AG04450 (cell line): Measurements from ENCODE around the gene CLDN7. TPM values are rescaled to one million over a fixed set of nuclear protein-coding genes. Genes with fewer than 3 reads are reported as not detected.
A peak's percentile ranks its signal among the peaks of the same experiment; 100 is the strongest.

Source experiments
- CTCF ChIA-PET: fragments of 300-600, 350-600 bp; formaldehyde crosslinking; extraction: SDS; loops from one replicate; lab custom pipeline; 2022; ENCODE audit warnings: antibody characterized with exemption, inconsistent platforms; lab: Charles Lee
- POLR2A ChIA-PET: fragments of 350-600 bp; formaldehyde crosslinking; extraction: SDS; loops from one replicate; lab custom pipeline; 2021; ENCODE audit warnings: antibody characterized with exemption, inconsistent platforms; lab: Yijun Ruan, JAX
- DNase-seq: peaks from one replicate; pipeline ENCODE4 v3.0.0-alpha.2; 2011; ENCODE audit warnings: low read depth, low spot score
- H3K27ac ChIP-seq: one replicate; pipeline ENCODE4 v1.5.1; 2012; ENCODE audit warnings: low read depth, low read length, control low read depth
- H3K27me3 ChIP-seq: one replicate; pipeline ENCODE4 v1.6.0; 2012; ENCODE audit warnings: low read length; ENCODE audit not compliant: control insufficient read depth, insufficient read depth
- H3K4me3 ChIP-seq: 2 replicates; pipeline ENCODE4 v1.5.1; 2011; ENCODE audit warnings: mild to moderate bottlenecking, low read depth, low read length, control low read depth
- H3K9me3 ChIP-seq: 2 replicates; pipeline ENCODE4 v1.5.1; 2012; ENCODE audit warnings: low read length; ENCODE audit not compliant: control insufficient read depth, insufficient read depth
- CTCF ChIP-seq: IDR thresholded peaks from 2 replicates; pipeline ENCODE4 v1.5.1; 2011; ENCODE audit warnings: low read depth, low read length, control low read depth, inconsistent platforms
- polyA plus RNA-seq: library from polyadenylated mRNA; depleted of rRNA; stranded (reverse); fragments of >200 nt; gene quantifications from 2 replicates; pipeline ENCODE4 v1.2.3, GENCODE V29; 2011

The CLDN7 gene
- polyA plus RNA-seq, 1 experiment: 0.84 TPM

- peak overlapping the region; percentile 72 for H3K4me3 ChIP-seq
- DNase-seq: no peak
- CTCF ChIA-PET: interaction anchor here (0.6 to 1.7 kb wide), 3 partner anchors 27 to 502 kb away, joined by 3 to 20 read pairs (median 4); partner anchors contain the start of genes DNAH2, GABARAP and SLC16A11
- no peak for TF ChIP-seq CTCF
- POLR2A ChIA-PET: no interaction called here
- H3K27ac ChIP-seq: peak overlapping the region; percentile 68
- H3K9me3 ChIP-seq: no peaks in the 10 kb centered on the region; the same call in 1 of the 2 replicates
- H3K27me3 ChIP-seq: no peaks in the 10 kb centered on the region
Observed at GRCh38 chr17:7215652-7216180, 46.6 kb downstream of the CLDN7 start.

DNA sequence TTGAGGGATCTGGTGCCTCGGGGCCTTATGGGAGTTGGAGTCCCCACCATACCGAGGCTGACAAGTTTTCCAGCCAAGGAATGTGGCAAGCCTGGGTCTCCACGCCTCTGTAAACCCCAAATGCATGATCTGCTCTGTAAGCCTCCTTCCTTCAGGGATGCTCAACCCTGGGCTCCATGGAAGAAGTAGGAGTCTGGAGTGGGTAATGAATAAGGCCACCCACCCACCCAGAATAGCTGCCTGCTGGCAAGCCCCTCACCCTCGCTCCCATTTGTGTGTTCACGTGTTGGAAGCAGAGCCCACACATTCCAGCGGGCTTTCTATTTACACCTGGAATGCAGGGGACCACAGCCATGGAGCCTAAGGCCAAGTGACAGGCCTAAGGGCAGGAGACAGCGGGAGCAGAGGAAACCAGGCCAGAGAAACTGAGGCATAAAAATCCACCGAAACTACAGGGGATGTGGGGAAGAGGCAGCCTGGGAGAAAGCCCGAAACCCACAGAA, 47.1 kb downstream of the CLDN7 start:
- Histone ChIP-seq H3K27ac (peak overlapping the region; percentile 68), H3K9me3 (no peaks in the 10 kb centered on the region; the same call in 1 of the 2 replicates), H3K4me3 (peak overlapping the region; percentile 58), H3K27me3 (no peaks in the 10 kb centered on the region)
- DNase-seq: no peak
- ChIA-PET CTCF (interaction anchor here (0.6 to 1.7 kb wide), 4 partner anchors 9 to 502 kb away, joined by 3 to 20 read pairs (median 4); partner anchors contain the start of genes DNAH2, GABARAP and SLC16A11), POLR2A (interaction anchor here (1.0 kb wide), 1 partner anchor 28 kb away, joined by 3 read pairs; no protein-coding TSS in a partner anchor)
- TF ChIP-seq CTCF: no peak

DNA sequence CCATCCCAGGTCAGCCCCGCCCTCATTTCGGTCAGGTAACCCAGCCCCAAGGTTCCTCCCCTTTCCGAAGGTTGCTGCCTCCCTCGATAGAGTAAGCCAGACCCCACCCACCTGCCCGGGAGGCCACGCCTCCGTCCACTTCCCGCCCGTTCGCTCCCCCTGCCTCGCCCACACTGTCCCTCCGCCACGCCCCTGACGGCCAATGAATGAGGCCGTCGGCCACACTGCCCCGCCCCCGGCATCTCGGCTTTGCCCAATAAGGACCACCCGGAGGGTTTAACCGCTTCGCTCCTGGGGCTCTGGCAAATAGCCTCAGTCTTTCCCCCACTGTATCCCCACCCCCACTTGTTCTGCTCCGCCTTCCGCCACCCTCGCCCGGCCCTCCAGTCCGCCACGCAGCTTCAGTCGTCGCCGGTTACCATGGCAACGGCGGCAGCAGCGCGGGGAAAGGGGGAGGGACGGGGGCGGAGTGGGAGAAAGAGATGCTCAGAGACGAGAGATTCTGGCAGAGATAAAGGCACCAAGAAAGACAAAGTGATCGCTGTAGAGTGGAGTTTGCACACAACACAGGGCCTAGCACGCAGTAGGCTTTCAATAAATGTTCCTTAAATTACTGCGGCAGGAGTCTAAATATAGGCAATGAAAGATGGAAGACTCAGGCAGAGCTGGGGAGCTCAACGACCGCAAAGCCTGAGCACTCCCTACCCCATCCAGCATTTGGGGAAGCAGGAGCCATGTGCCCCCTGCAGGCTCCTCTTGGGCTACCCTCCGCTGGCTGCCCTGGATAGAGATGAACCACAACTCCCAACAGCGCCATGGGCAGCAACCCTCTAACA, 47.8 kb downstream of the CLDN7 start:
- peak; percentile 89 for DNase-seq
- POLR2A ChIA-PET: interaction anchor here (1.0 to 1.3 kb wide), 3 partner anchors 20 to 115 kb away, joined by 3 to 4 read pairs (median 3); partner anchors contain the start of genes DVL2 and NEURL4
- Histone ChIP-seq H3K9me3 (no peaks in the 10 kb centered on the region), H3K27me3 (no peaks in the 10 kb centered on the region), H3K27ac (peak overlapping the region; percentile 77), H3K4me3 (peak overlapping the region; percentile 58)
- peak; percentile 63 for TF ChIP-seq CTCF
- CTCF ChIA-PET: interaction anchor here (0.5 to 1.7 kb wide), 6 partner anchors 8 to 195 kb away, joined by 3 to 20 read pairs (median 4); partner anchors contain the start of genes SLC16A11 and SLC2A4

GRCh38 chr17:7213895-7214299, 48.4 kb downstream of the CLDN7 start:
- ChIA-PET POLR2A (interaction anchor here (1.1 to 1.3 kb wide), 2 partner anchors 20 to 116 kb away, joined by 3 to 4 read pairs; partner anchors contain the start of genes DVL2 and NEURL4), CTCF (interaction anchor here (1.0 to 1.7 kb wide), 5 partner anchors 8 to 195 kb away, joined by 3 to 20 read pairs (median 3); partner anchors contain the start of gene SLC16A11)
- H3K27ac ChIP-seq: peak overlapping the region; percentile 39
- DNase-seq: no peak
- TF ChIP-seq CTCF: peak; percentile 53
- H3K4me3 ChIP-seq: peak overlapping the region; percentile 58
- H3K9me3 ChIP-seq: no peaks in the 10 kb centered on the region
- H3K27me3 ChIP-seq: no peaks in the 10 kb centered on the region
